GM23248 (cell line): Measurements from ENCODE around the gene BMERB1. TPM values are rescaled to one million over a fixed set of nuclear protein-coding genes. Genes with fewer than 3 reads are reported as not detected.
"Not testable (repeated sequence)": the region's sequence is repeated elsewhere in the genome, so short reads cannot be mapped to it uniquely, and the experiment has no call there.

ENCODE experiments used
- DNase-seq: peaks from one replicate; pipeline ENCODE4 v3.0.0-alpha.2; 2015
- H2AFZ ChIP-seq: fragments of 200-600 bp; sonication (generic); 2 replicates; pipeline ENCODE4 v1.6.1; 2016; ENCODE audit warnings: antibody characterized with exemption
- H3F3A ChIP-seq: fragments of 200-600 bp; sonication (generic); 2 replicates; pipeline ENCODE4 v1.6.1; 2016; ENCODE audit warnings: mild to moderate bottlenecking, antibody characterized with exemption, mixed run types; ENCODE audit not compliant: insufficient read depth
- H3K27ac ChIP-seq: fragments of 200-600 bp; sonication (generic); 2 replicates; pipeline ENCODE4 v1.5.1; 2016; ENCODE audit warnings: mild to moderate bottlenecking
- H3K27me3 ChIP-seq: fragments of 200-600 bp; sonication (generic); replicated peaks from 2 replicates; pipeline ENCODE4 v1.6.1; 2016; ENCODE audit warnings: mild to moderate bottlenecking; ENCODE audit not compliant: insufficient read depth
- H3K36me3 ChIP-seq: fragments of 200-600 bp; sonication (generic); 2 replicates; pipeline ENCODE4 v1.6.1; 2016; ENCODE audit warnings: low read depth, mild to moderate bottlenecking
- H3K4me1 ChIP-seq: fragments of 200-600 bp; sonication (generic); 2 replicates; pipeline ENCODE4 v1.6.1; 2016; ENCODE audit warnings: mild to moderate bottlenecking; ENCODE audit not compliant: insufficient read depth
- H3K4me2 ChIP-seq: fragments of 200-600 bp; sonication (generic); one replicate; pipeline ENCODE4 v1.6.1; 2016; ENCODE audit warnings: mild to moderate bottlenecking; ENCODE audit not compliant: unreplicated experiment
- H3K4me3 ChIP-seq: fragments of 200-600 bp; sonication (generic); 2 replicates; pipeline ENCODE4 v1.5.1; 2016; ENCODE audit warnings: mild to moderate bottlenecking
- H3K79me2 ChIP-seq: fragments of 200-600 bp; sonication (generic); 2 replicates; pipeline ENCODE4 v1.6.1; 2016; ENCODE audit warnings: mild to moderate bottlenecking; ENCODE audit not compliant: insufficient read depth
- H3K9ac ChIP-seq: fragments of 200-600 bp; sonication (generic); 2 replicates; pipeline ENCODE4 v1.6.1; 2016; ENCODE audit warnings: mild to moderate bottlenecking
- H3K9me2 ChIP-seq: fragments of 200-600 bp; sonication (generic); 2 replicates; pipeline ENCODE4 v1.6.1; 2016; ENCODE audit warnings: mixed run types, mild to moderate bottlenecking, moderate library complexity; ENCODE audit not compliant: insufficient read depth
- H3K9me3 ChIP-seq: fragments of 200-600 bp; sonication (generic); one replicate; pipeline ENCODE4 v1.6.1; 2017; ENCODE audit warnings: low read depth
- H4K20me1 ChIP-seq: fragments of 200-600 bp; sonication (generic); 2 replicates; pipeline ENCODE4 v1.6.0; 2016; ENCODE audit not compliant: insufficient read depth
- EZH2 ChIP-seq: fragments of 200-600 bp; sonication (generic); IDR thresholded peaks from 2 replicates; pipeline ENCODE4 v1.6.1; 2018; ENCODE audit warnings: antibody characterized with exemption, mild to moderate bottlenecking; ENCODE audit not compliant: insufficient read depth, poor library complexity, severe bottlenecking
- EZH2phosphoT487 ChIP-seq: fragments of 200-600 bp; sonication (generic); IDR thresholded peaks from 2 replicates; pipeline ENCODE4 v1.6.1; 2018; ENCODE audit warnings: antibody characterized with exemption, moderate library complexity, mild to moderate bottlenecking, low read depth; ENCODE audit not compliant: insufficient read depth
- WGBS, 2 experiments: methylation state at CpG; one replicate each; pipeline ENCODE4 v1.1.6; 2015 to 2017; ENCODE audit warnings: low lambda C conversion rate in 2 of 2, low coverage in 1 of 2; ENCODE audit errors: missing lambda C conversion rate in 2 of 2; 5-methylcytosine and 5-hydroxymethylcytosine counted together
- in situ Hi-C: fragments of 300-500 bp; cut with MboI; formaldehyde crosslinking; loops from 2 replicates; pipeline ENCODE4 v1.15.0; 2020
- polyA plus RNA-seq: library from polyadenylated mRNA; unstranded; fragments of >200 nt; fragmentation: Nextera tagmentation; extraction: Ambion mirVana; gene quantifications from 2 replicates; pipeline ENCODE4 v1.2.1, GENCODE V29; 2016
- total RNA-seq: library from RNA; depleted of rRNA; stranded (reverse); fragments of >200 nt; shearing (Covaris generic); gene quantifications from 2 replicates; pipeline ENCODE4 v1.2.3, GENCODE V29; 2014; rRNA removed

The BMERB1 gene
- 62.3 and 94.1 TPM in 2 replicates for total RNA-seq
- 55.2 and 56.3 TPM in 2 replicates for polyA plus RNA-seq

DNA sequence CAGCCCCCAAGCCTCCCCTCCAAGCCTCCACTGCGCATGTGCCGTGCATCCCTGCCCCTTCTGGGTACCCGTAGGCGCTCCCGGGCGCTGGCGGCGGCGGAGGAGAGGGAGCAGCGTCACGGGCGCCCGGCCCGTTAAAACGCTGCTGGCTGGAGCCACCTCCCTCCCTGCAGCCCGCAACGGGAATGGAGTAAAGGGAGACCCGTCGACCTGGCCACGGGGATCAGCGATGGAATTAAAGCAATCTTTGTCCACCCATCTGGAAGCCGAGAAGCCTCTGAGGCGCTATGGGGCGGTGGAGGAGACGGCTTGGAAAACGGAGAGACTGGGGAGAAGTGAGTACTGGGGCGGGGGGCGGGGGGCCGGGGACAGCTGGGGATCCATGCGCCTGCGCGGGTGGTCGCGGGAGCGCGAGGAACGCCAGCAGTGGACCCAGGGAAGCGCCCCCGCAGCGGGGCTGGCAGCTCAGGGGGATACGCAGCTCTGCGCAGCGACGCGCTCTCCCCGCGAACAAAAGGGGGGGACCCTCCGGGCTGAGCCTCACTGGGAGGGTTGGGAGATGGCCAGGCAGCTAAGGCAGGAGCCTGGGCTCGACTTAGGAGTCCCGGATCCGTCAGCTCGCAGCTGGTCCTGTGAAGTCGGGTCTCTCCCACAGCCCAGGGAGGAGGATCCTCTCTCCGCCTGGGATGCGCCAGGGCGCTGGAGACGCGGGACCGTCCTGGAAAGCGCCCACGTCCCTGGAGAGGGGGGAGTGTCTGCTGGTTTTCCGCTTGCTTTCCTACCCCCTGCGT lies at the start of gene BMERB1:
TSS of gene BMERB1 (plus strand) at position 164 of the 791 bp plus-strand sequence. CDS start at position 230, 66 bp downstream.
- WGBS, 2 experiments: 1 to 2% methylated on average over 39 to 62 of the region's 63 CpGs
- peaks cover 26% of the 10 kb centered on the region for H3K4me1 ChIP-seq
- H3K4me2 ChIP-seq: peak within 1 kb of the TSS; percentile 93
- peak within 1 kb of the TSS; percentile 83 for H3K9ac ChIP-seq
- H3K4me3 ChIP-seq: peak within 1 kb of the TSS; percentile 97
- H3K36me3 ChIP-seq: no peaks in the 10 kb centered on the region
- TF ChIP-seq EZH2 (no peak), EZH2phosphoT487 (no peak)
- peaks cover 58% of the 10 kb centered on the region for H3K79me2 ChIP-seq
- in situ Hi-C loops: no loop called here
- no peaks in the 10 kb centered on the region for H3K9me2 ChIP-seq
- H3F3A ChIP-seq: peaks cover 17% of the 10 kb centered on the region
- no peaks in the 10 kb centered on the region for H3K27me3 ChIP-seq
- peak within 1 kb of the TSS; percentile 62 for H2AFZ ChIP-seq
- H4K20me1 ChIP-seq: no peaks in the 10 kb centered on the region
- H3K9me3 ChIP-seq: no peaks in the 10 kb centered on the region
- DNase-seq: peak; percentile 91
- H3K27ac ChIP-seq: peak within 1 kb of the TSS; percentile 59

DNA sequence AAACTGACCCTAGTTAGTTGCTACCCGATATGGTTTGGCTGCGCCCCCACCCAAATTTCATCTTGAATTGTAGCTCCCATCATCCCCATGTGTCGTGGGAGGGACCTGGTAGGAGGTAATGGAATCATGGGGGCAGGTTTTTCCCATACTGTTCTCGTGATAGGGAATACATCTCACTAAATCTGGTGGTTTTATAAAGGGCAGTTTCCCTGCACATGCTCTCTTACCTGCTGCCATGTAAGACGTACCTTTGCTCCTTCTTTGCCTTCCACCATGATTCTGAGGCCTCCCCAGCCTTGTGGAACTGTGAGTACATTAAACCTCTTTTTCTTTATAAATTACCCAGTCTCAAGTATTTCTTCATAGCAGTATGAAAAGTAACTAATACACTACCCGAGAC lies 46.3 kb upstream of the BMERB1 start:
- H3K27ac ChIP-seq, H3K4me1 ChIP-seq, H4K20me1 ChIP-seq, H2AFZ ChIP-seq, H3K9me2 ChIP-seq, H3K9me3 ChIP-seq, H3K4me2 ChIP-seq, H3K27me3 ChIP-seq, H3F3A ChIP-seq, H3K9ac ChIP-seq, DNase-seq, H3K36me3 ChIP-seq, H3K4me3 ChIP-seq, H3K79me2 ChIP-seq, in situ Hi-C loops: not testable (repeated sequence)
- WGBS, 2 experiments: 64 to 66% methylated on average over 6 of the region's 6 CpGs

DNA sequence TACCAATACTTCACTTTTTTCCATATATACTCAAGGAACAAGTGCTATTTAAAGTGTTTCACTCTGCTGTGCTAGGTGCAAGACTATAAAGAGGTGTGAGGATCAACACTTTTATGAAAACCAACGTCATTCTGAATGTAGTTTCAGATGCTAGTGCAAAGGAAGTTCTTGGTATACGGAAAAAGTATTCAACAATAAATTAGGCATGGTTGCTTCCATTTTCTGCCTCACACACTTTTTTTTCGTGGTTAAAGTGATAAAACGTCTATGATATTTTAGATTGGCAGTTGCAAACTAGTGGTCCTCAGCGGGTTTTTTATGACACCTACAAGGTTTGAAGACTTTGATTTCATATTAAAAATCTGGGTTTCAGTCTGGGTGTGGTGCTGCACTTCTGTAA lies 44.5 kb upstream of the BMERB1 start:
- H3K9me3 ChIP-seq, H3K27me3 ChIP-seq, H4K20me1 ChIP-seq, H3K9ac ChIP-seq, H3K4me3 ChIP-seq, H3K27ac ChIP-seq, H2AFZ ChIP-seq, H3K4me1 ChIP-seq, DNase-seq, H3F3A ChIP-seq, H3K4me2 ChIP-seq, H3K79me2 ChIP-seq, H3K9me2 ChIP-seq, in situ Hi-C loops, H3K36me3 ChIP-seq: not testable (repeated sequence)
- whole genome bisulfite sequencing, 2 experiments: 80 to 84% methylated on average over 5 of the region's 5 CpGs

DNA sequence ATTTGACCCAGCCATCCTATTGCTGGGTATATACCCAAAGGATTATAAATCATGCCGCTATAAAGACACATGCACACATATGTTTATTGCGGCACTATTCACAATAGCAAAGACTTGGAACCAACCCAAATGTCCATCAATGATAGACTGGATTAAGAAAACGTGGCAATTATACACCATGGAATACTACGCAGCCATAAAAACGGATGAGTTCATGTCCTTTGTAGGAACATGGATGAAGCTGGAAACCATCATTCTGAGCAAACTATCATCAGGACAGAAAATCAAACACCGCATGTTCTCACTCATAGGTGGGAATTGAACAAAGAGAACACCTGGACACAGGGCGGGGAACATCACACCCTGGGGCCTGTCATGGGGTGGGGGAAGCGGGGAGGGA lies 41.4 kb upstream of the BMERB1 start:
- H3K79me2 ChIP-seq, H3K27ac ChIP-seq, H3K9ac ChIP-seq, H3K4me3 ChIP-seq, H3K9me3 ChIP-seq, H3F3A ChIP-seq, H3K4me2 ChIP-seq, H3K9me2 ChIP-seq, H4K20me1 ChIP-seq, H3K27me3 ChIP-seq, in situ Hi-C loops, DNase-seq, H2AFZ ChIP-seq, H3K4me1 ChIP-seq, H3K36me3 ChIP-seq: not testable (repeated sequence)
- 81 to 83% methylated on average over 8 of the region's 8 CpGs for WGBS, 2 experiments

DNA sequence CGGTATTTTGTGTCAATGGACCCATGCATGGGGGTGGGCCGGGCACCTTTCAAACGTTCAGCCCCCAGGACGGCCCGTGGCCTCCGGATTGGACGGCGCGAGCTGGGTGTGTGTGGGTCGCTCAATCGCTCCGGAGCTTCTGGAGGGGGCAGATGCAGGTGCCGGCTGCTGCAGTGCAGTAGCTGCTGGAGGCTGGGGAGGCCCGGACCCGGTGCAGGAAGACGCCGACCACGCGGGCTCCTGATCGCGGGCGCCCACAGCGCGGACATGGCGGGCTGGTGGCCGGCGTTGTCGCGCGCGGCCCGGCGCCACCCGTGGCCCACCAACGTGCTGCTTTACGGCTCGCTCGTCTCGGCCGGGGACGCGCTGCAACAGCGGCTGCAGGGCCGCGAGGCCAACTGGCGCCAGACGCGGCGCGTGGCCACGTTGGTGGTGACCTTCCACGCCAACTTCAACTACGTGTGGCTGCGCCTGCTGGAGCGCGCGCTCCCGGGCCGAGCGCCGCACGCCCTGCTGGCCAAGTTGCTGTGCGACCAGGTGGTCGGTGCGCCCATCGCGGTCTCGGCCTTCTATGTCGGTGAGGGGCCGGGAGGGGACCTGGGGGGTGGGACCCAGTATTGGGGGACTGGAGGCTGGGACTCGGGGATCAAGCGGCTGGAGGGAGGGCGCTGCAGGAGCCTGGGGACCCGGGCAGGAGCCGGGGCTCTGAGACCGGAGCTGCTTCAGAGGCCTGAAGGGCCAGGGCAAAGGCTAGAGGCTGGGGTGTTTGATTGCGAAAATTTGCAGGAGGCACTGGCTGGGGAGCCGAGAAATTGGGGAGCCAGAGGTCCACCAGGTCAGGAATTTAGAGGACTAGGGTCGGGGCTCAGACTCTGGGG lies 38.5 kb upstream of the BMERB1 start, which contains the start of gene MPV17L:
TSS of gene MPV17L (plus strand) at position 124 of the 878 bp plus-strand sequence. CDS start at position 268, 144 bp downstream.
- in situ Hi-C loops, H3K36me3 ChIP-seq, H3K27ac ChIP-seq, H3F3A ChIP-seq, H3K79me2 ChIP-seq, H3K9me2 ChIP-seq, H4K20me1 ChIP-seq, H3K27me3 ChIP-seq, H3K4me1 ChIP-seq, H3K9me3 ChIP-seq: not testable (repeated sequence)
- WGBS, 2 experiments: 6 to 8% methylated on average over 51 to 65 of the region's 79 CpGs
- Histone ChIP-seq H3K4me3 (peak within 1 kb of the TSS; percentile 68), H2AFZ (peak within 1 kb of the TSS; percentile 88), H3K9ac (peak within 1 kb of the TSS; percentile 63), H3K4me2 (peak within 1 kb of the TSS; percentile 77)
- DNase-seq: peak; percentile 61

DNA sequence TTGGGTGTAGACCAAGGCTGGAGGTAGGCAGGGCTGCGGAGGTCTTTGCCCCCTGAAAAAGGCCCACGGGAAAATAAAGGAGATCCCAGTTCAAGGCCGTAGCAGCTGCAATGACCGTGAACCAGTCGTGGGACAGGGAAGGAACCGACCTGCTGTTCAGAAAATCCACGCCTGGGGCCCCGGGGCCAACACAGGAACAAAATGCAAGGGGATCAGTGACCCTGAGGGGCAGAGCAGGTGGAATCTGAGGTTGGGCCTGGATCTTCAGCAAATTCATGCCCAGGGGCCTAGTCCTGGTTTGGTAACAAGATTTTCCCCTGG lies 37.9 kb upstream of the BMERB1 start:
- in situ Hi-C loops, H3K9me3 ChIP-seq, H3K9ac ChIP-seq: not testable (repeated sequence)

More for the DNA sequence above, 37.9 kb upstream of the BMERB1 start:
- DNase-seq, H3K79me2 ChIP-seq, H3K27me3 ChIP-seq, H3K27ac ChIP-seq, H3K4me3 ChIP-seq, H3F3A ChIP-seq, H4K20me1 ChIP-seq, H3K4me1 ChIP-seq, H3K4me2 ChIP-seq, H3K36me3 ChIP-seq, H3K9me2 ChIP-seq: not testable (repeated sequence)
- peak overlapping the region; percentile 88; the same call in 1 of the 2 replicates for H2AFZ ChIP-seq
- 80 to 83% methylated on average over 8 of the region's 8 CpGs for WGBS, 2 experiments
